NCI-H774 (cell line): ENCODE results near the gene ASH1L.
"Not testable (repeated sequence)": the region's sequence is repeated elsewhere in the genome, so short reads cannot be mapped to it uniquely, and the experiment has no call there.

ENCODE experiments used
- DNase-seq: peaks from one replicate; lab custom pipeline; 2025; lab: John Stamatoyannopoulos, UW

Gene ASH1L

GRCh38 chr1:155304558-155305063 is 258.0 kb downstream of the ASH1L start:
- DNase-seq: no peak

GRCh38 chr1:155301342-155301841 is 261.2 kb downstream of the ASH1L start, which contains the start of gene PKLR:
Gene PKLR, minus strand, starts transcription at chr1:155301438. Its CDS starts 43 bp downstream, at chr1:155301395.
- no peak for DNase-seq

- DNase-seq: no peak
Observed at GRCh38 chr1:155300553-155301329, 261.9 kb downstream of the ASH1L start.

DNA sequence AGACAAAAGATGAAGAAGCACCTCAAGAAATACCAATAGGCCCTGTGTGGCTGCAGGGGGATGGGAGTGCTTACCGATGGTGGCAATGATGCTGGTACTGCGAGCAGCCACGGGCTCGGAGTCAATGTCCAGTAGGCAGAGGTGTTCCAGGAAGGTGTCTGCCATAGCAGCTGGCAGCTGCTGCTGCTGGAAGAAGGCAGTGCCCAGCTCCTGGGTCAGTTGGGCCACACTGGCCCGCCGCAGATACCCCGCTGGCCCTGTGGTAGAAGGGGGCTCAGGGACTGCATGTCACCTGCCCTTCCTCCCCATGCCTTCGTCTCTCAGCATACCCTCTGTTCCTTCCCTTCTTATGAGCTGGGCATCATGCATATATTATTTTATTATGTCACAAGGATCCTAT is 262.6 kb downstream of the ASH1L start:
- DNase-seq: no peak

- DNase-seq: no peak
Observed at GRCh38 chr1:155297384-155297783, 265.2 kb downstream of the ASH1L start.

DNA sequence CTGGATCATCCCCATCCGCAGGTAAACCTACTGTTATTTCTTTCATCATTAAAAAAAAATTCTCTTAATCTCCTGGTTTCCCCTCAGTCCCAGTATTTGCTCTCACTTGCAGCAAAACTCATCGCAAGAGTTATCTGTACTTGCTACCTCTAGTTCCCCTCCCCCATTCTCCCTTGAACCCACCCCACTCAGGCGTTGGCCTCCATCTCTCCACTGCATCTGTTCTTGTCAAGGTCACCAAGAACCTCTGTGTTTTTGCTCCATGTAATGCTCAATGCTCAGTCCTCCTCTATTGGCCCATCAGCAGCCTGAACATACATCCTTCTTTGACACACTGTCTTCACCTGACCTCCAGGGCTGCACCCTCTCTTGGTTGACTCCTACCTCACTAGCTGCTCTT is 265.9 kb downstream of the ASH1L start:
- no peak for DNase-seq

DNA sequence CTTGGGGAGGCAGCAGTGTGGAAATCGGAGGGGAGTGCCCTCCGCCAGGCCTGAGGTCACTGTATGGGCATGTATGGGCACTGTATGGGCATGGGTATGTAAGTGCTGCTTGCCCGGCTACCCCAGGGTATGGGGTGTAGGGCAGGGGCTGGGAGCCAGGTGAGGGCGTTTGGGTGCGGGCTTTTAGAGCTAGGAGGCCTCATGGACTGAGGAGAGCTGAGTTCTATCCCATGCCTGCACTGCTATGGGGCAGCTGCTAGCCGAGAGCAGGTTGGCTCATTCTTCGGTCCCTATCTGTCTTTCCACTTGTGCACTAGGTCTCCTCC is 266.7 kb downstream of the ASH1L start:
- no peak for DNase-seq

DNA sequence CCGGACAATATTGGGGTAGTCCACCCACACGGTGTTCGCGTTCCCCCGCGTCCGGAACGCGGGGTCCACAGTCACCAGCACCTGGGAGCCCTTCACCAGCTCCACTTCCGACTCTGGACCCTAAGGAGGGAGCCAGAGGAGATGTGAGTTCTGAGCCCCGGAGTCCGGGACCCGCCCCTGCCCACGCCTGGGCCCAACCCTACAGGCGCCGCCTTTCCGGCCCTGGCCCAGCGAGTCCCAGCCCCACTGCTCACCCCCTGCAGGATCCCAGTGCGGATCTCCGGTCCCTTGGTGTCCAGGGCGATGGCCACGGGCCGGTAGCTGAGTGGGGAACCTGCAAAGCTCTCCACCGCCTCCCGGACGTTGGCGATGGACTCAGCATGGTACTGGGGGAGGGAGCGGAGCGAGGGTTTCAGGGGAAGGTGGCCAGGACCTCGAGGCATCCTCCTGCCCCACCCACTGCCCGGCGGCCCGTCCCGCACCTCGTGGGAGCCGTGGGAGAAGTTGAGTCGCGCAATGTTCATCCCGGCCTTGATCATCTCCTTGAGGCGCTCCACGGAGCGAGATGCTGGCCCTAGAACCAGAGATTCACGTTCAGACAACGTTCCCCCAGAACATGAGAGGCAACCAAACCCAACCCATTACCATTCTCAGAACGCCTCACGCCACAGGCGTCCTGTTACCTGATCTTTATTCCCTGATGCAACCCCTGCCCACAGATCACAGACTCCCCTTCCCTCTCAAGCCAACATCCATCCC is 267.2 kb downstream of the ASH1L start:
- DNase-seq: no peak

- DNase-seq: no peak
Observed at GRCh38 chr1:155294520-155295182, 268.0 kb downstream of the ASH1L start.

- no peak for DNase-seq
Observed at GRCh38 chr1:155293086-155293749, 269.4 kb downstream of the ASH1L start.

DNA sequence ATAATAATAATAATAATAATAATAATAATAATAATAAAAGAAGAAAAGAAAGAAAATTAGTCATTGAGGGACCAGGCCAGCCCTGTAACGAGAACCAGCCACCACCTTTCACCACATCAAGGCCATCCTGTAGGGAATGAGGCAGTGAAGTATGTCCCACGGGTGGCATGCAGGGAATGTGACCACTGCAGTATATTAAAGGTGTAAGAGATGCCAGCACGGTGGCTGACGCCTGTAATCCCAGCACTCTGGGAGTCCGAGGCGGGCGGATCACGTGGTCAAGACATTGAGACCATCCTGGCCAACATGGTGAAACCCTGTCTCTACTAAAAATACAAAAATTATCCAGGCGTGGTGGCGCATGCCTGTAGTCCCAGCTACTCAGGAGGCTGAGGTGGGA is 271.6 kb downstream of the ASH1L start:
- DNase-seq: not testable (repeated sequence)

- DNase-seq: no peak
Observed at GRCh38 chr1:155287987-155288543, 274.5 kb downstream of the ASH1L start.

GRCh38 chr1:155286544-155286943 is 276.1 kb downstream of the ASH1L start:
- DNase-seq: no peak

GRCh38 chr1:155285631-155286044 is 277.0 kb downstream of the ASH1L start:
- no peak for DNase-seq
